LNCAP (cell line): Measurements from ENCODE around the gene SNX13.

Source experiments
- CTCF ChIP-seq: fragments of 450-650 bp; IDR thresholded peaks from 2 replicates; pipeline ENCODE4 v1.5.1; 2017; ENCODE audit warnings: mild to moderate bottlenecking

The SNX13 gene

GRCh38 chr7:17962652-17963051 lies 22.4 kb upstream of the SNX13 start:
- no peak for TF ChIP-seq CTCF

- no peak for TF ChIP-seq CTCF
Observed at GRCh38 chr7:17957871-17958270, 17.6 kb upstream of the SNX13 start.

GRCh38 chr7:17952387-17952786 lies 12.1 kb upstream of the SNX13 start:
- no peak for TF ChIP-seq CTCF

GRCh38 chr7:17951742-17952254 lies 11.5 kb upstream of the SNX13 start:
- no peak for TF ChIP-seq CTCF

- TF ChIP-seq CTCF = no peak
Observed at GRCh38 chr7:17948526-17949238, 8.4 kb upstream of the SNX13 start.

GRCh38 chr7:17947620-17948019 lies 7.3 kb upstream of the SNX13 start:
- no peak for TF ChIP-seq CTCF

- TF ChIP-seq CTCF = no peak
Observed at GRCh38 chr7:17946591-17946990, 6.3 kb upstream of the SNX13 start.

GRCh38 chr7:17944720-17945119 lies 4.4 kb upstream of the SNX13 start:
- TF ChIP-seq CTCF = no peak; the same call in 1 of the 2 replicates
